Natural killer cell (primary cell): ENCODE data around the gene EFCAB6. TPM values are rescaled to one million over a fixed set of nuclear protein-coding genes. Genes with fewer than 3 reads are reported as not detected.

Source experiments
- ATAC-seq, 3 donors: fragments of 150-1000 bp in 2 of 3; fragments of 200-7000 bp in 1 of 3; cut with Tn5 transposase; 1 replicate in 1 of 3; 2 replicates in 2 of 3; pipeline ENCODE4 v1.10.0; 2021; ENCODE audit warnings: mild to moderate bottlenecking in 2 of 3, moderate library complexity in 2 of 3
- DNase-seq, 2 donors: peaks; one replicate each; pipeline versions ENCODE4 v3.0.0 to v3.0.0-alpha.2; 2013 to 2021; ENCODE audit warnings: mixed read lengths in 1 of 2
- H3K27ac ChIP-seq: one replicate; pipeline ENCODE4 v1.5.1; 2013; ENCODE audit warnings: mild to moderate bottlenecking, low read length
- H3K27me3 ChIP-seq: one replicate; pipeline ENCODE4 v1.6.1; 2013; ENCODE audit warnings: low read length; ENCODE audit not compliant: control insufficient read depth, insufficient read depth
- H3K36me3 ChIP-seq: one replicate; pipeline ENCODE4 v1.6.1; 2013; ENCODE audit warnings: low read length; ENCODE audit not compliant: control insufficient read depth, insufficient read depth
- H3K4me1 ChIP-seq: one replicate; pipeline ENCODE4 v1.6.1; 2013; ENCODE audit warnings: low read length; ENCODE audit not compliant: control insufficient read depth, insufficient read depth
- H3K4me3 ChIP-seq: one replicate; pipeline ENCODE4 v1.5.1; 2013; ENCODE audit warnings: low read length
- H3K9me3 ChIP-seq: one replicate; pipeline ENCODE4 v1.6.1; 2013; ENCODE audit warnings: low read length; ENCODE audit not compliant: control insufficient read depth, insufficient read depth
- H3K27ac Mint-ChIP-seq, 2 donors: one replicate each; pipeline ENCODE4 v1.8.0; 2022; ENCODE audit warnings: mild to moderate bottlenecking in 2 of 2, mixed read lengths in 2 of 2, moderate library complexity in 1 of 2
- H3K27me3 Mint-ChIP-seq, 2 donors: one replicate each; pipeline ENCODE4 v1.8.0; 2022; ENCODE audit warnings: low read depth in 2 of 2, mixed read lengths in 2 of 2
- H3K36me3 Mint-ChIP-seq: one replicate; pipeline ENCODE4 v1.8.0; 2022; ENCODE audit warnings: mixed read lengths
- H3K4me1 Mint-ChIP-seq, 2 donors: one replicate each; pipeline ENCODE4 v1.8.0; 2022; ENCODE audit warnings: mixed read lengths in 2 of 2
- H3K4me3 Mint-ChIP-seq: one replicate; pipeline ENCODE4 v1.8.0; 2022; ENCODE audit warnings: mild to moderate bottlenecking, moderate library complexity, mixed read lengths
- H3K9me3 Mint-ChIP-seq, 2 donors: one replicate each; pipeline ENCODE4 v1.8.0; 2022; ENCODE audit warnings: mixed read lengths in 2 of 2
- WGBS: methylation state at CpG from one replicate; pipeline ENCODE4 v1.1.7; 2013; ENCODE audit warnings: missing lambda C conversion rate; ENCODE audit not compliant: insufficient coverage; 5-methylcytosine and 5-hydroxymethylcytosine counted together
- intact Hi-C: fragments of 100-400 bp; cut with micrococcal nuclease; formaldehyde crosslinking; loops from one replicate; pipeline ENCODE4 v1.14.2; 2022
- total RNA-seq, 4 donors: library from RNA; stranded (reverse); fragments of 120-200 nt in 1 of 4; gene quantifications; one replicate each; pipeline versions ENCODE4 v1.2.3 to v1.2.4, GENCODE V29; 2013 to 2022
- TF ChIP-seq, protein P1 (sequence below): fragments of 200-600 bp; IDR thresholded peaks from one replicate; pipeline ENCODE4 v1.8.0; 2022; ENCODE audit warnings: antibody characterized with exemption

EFCAB6 gene
- total RNA-seq, 3 donors from 2014 or later (not counting 1 experiment from before 2014, with no cell fraction given), result 0.23 to 0.35 (median 0.26) TPM

DNA sequence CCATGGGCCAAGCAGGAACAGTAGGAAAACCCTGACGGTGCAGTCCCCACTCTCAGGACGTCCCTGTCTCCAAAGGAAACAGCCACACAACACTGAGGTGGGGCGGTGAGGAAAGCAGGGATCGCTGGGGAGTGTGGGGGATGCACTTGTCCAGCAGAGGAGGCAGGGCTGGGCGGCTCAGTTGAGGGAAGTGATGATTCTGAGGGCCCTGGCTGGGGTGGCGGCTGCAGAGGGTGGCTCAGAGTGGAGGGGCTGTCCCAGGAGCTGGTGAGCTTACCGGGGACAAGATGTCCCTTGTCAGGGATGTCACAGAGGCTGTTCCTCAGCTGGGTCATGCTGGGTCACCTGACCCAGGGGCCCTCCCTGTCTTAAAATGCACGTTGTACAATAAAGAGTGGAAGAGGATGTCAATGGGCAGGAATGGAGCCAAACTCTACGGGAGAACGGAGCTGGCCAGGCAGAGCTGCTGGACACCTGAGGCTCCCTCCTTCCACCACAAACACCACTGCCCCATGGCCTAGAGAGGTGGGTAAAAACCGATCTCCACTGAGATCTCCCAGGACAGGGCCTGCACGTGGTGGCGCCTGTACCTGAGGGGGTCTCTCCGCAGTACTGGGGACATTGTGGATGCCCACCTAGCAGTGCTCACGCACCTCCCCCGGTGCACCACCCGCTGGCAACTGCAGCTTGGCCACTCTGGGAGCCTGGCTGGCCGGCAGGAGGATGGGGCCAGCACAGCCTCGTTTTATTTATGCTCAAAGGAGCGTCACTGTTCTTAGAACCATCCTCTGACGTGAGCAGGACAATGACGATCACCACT lies 9.7 kb upstream of the EFCAB6 start:
- H3K27me3 Mint-ChIP-seq, result peaks cover 23 to 27% of the 10 kb centered on the region in 2 donors
- 69% methylated on average over 22 of the region's 22 CpGs for WGBS
- H3K27ac Mint-ChIP-seq, result no peak overlapping the region
- Histone ChIP-seq H3K9me3 (no peaks in the 10 kb centered on the region), H3K27ac (no peak overlapping the region), H3K4me3 (no peak overlapping the region), H3K36me3 (no peaks in the 10 kb centered on the region), H3K4me1 (no peaks in the 10 kb centered on the region), H3K27me3 (no peaks in the 10 kb centered on the region)
- H3K9me3 Mint-ChIP-seq, result no peaks in the 10 kb centered on the region
- H3K36me3 Mint-ChIP-seq, result no peaks in the 10 kb centered on the region
- H3K4me1 Mint-ChIP-seq, result no peaks in the 10 kb centered on the region
- ATAC-seq (no peak), DNase-seq (no peak)
- TF ChIP-seq, protein P1, sequence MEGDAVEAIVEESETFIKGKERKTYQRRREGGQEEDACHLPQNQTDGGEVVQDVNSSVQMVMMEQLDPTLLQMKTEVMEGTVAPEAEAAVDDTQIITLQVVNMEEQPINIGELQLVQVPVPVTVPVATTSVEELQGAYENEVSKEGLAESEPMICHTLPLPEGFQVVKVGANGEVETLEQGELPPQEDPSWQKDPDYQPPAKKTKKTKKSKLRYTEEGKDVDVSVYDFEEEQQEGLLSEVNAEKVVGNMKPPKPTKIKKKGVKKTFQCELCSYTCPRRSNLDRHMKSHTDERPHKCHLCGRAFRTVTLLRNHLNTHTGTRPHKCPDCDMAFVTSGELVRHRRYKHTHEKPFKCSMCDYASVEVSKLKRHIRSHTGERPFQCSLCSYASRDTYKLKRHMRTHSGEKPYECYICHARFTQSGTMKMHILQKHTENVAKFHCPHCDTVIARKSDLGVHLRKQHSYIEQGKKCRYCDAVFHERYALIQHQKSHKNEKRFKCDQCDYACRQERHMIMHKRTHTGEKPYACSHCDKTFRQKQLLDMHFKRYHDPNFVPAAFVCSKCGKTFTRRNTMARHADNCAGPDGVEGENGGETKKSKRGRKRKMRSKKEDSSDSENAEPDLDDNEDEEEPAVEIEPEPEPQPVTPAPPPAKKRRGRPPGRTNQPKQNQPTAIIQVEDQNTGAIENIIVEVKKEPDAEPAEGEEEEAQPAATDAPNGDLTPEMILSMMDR, result no peak
- H3K4me3 Mint-ChIP-seq, result no peak overlapping the region
- intact Hi-C loops, result no loop called here

DNA sequence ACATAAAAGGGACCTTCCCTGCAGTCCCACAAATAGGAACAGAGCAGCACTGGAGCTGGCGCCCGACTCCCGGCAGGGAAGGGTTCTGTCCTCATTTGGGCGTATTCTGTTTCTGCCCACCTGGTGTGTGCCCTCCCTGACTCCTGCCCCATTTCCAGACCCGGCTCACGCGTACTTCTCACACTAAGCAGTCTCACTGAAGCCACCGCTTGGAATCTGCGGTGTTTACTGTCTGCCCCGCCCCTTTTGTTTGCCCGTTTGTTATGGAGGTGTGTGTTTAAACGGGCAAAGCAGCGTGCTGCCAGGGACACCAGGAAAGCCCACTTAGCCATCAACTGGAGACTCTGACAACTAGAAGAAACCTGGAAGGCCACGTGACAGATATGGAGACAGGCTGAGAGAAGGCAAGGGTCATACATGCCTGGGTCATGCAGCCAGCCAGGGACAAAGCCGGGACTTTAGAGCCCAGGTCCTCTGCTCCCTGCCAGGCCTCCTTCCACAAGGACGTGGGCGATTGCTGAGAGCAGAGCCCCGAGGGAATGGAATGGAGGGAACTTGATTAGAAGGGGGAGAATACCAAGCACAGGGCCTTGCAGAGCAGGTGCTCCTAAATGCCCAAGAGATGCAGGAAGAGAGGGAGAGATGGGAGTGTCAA lies 8.7 kb upstream of the EFCAB6 start:
- intact Hi-C loops, result no loop called here
- Mint-ChIP-seq H3K27ac (no peak overlapping the region), H3K4me1 (no peaks in the 10 kb centered on the region), H3K9me3 (no peaks in the 10 kb centered on the region), H3K36me3 (no peaks in the 10 kb centered on the region), H3K27me3 (peaks cover 23 to 27% of the 10 kb centered on the region in 2 donors), H3K4me3 (no peak overlapping the region)
- Histone ChIP-seq H3K4me1 (no peaks in the 10 kb centered on the region), H3K27me3 (no peaks in the 10 kb centered on the region), H3K4me3 (no peak overlapping the region), H3K27ac (no peak overlapping the region), H3K9me3 (no peaks in the 10 kb centered on the region), H3K36me3 (no peaks in the 10 kb centered on the region)
- 83% methylated on average over 18 of the region's 18 CpGs for WGBS
- TF ChIP-seq, protein P1, result no peak
- DNase-seq (no peak), ATAC-seq (no peak)

DNA sequence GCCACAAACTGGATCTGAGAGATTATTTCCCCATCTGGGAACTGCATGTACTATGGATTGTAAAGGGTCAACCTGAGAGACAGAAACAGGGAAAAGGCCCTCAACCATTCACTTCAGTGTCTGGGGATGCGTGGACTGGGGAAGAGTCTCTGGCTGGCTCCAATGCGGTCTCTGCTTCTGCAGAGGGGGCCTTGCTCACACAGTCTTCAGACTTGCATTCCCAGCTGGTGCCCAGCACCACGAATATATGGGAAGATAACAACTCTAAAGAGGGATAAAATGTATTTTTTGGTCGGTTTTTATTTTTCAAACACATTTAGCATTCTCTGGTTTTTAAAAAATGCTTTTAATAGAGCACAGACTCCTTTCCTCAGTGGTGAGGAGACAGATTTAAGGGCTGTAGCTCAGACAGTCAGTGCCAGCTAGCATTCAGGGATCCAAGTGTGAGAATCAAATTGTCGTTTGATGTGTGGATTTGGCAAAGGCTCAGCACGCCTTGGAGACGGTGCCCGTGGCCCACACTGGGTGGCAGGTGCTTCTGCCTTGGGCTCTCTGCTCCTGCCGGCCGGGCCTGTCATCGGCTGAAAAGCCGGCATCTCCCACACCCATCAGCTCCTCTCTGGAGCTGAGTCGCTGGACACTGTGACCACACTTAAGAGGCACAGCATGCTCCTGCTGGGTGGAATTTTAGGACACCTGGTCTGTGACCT lies 8.0 kb upstream of the EFCAB6 start:
- intact Hi-C loops, result no loop called here

More for the DNA sequence above, 8.0 kb upstream of the EFCAB6 start:
- Histone ChIP-seq H3K9me3 (no peaks in the 10 kb centered on the region), H3K27me3 (no peaks in the 10 kb centered on the region), H3K36me3 (no peaks in the 10 kb centered on the region), H3K4me1 (no peaks in the 10 kb centered on the region), H3K4me3 (no peak overlapping the region), H3K27ac (no peak overlapping the region)
- H3K4me3 Mint-ChIP-seq, result no peak overlapping the region
- DNase-seq (no peak), ATAC-seq (no peak)
- H3K27me3 Mint-ChIP-seq, result peaks cover 21 to 23% of the 10 kb centered on the region in 2 donors
- no peaks in the 10 kb centered on the region for H3K9me3 Mint-ChIP-seq
- H3K36me3 Mint-ChIP-seq, result no peaks in the 10 kb centered on the region
- H3K27ac Mint-ChIP-seq, result no peak overlapping the region
- peaks cover 0 to 3% of the 10 kb centered on the region in 2 donors for H3K4me1 Mint-ChIP-seq
- 91% methylated on average over 11 of the region's 13 CpGs for WGBS
- TF ChIP-seq, protein P1, result no peak
